Endothelial cell (in vitro differentiated cells): Measurements from ENCODE around the gene RHBDL1. TPM values are rescaled to one million over a fixed set of nuclear protein-coding genes. Genes with fewer than 3 reads are reported as not detected.

ENCODE experiments used
- DNase-seq: peaks from one replicate; pipeline ENCODE4 v3.0.0; 2021; ENCODE audit warnings: low spot score
- H3K27ac Mint-ChIP-seq: one replicate; pipeline ENCODE4 v1.8.0; 2021; ENCODE audit warnings: mixed read lengths, inconsistent platforms; ENCODE audit not compliant: unreplicated experiment
- H3K27me3 Mint-ChIP-seq: one replicate; pipeline ENCODE4 v1.8.0; 2021; ENCODE audit warnings: mild to moderate bottlenecking, moderate library complexity, mixed read lengths, inconsistent platforms; ENCODE audit not compliant: unreplicated experiment
- H3K36me3 Mint-ChIP-seq: one replicate; pipeline ENCODE4 v1.8.0; 2021; ENCODE audit warnings: mild to moderate bottlenecking, low read depth, mixed read lengths, inconsistent platforms; ENCODE audit not compliant: unreplicated experiment
- H3K4me1 Mint-ChIP-seq: one replicate; pipeline ENCODE4 v1.8.0; 2021; ENCODE audit warnings: mild to moderate bottlenecking, mixed read lengths, inconsistent platforms; ENCODE audit not compliant: unreplicated experiment
- H3K4me3 Mint-ChIP-seq: one replicate; pipeline ENCODE4 v1.8.0; 2021; ENCODE audit warnings: mild to moderate bottlenecking, mixed read lengths, inconsistent platforms; ENCODE audit not compliant: unreplicated experiment
- H3K9me3 Mint-ChIP-seq: one replicate; pipeline ENCODE4 v1.8.0; 2021; ENCODE audit warnings: mixed read lengths, inconsistent platforms; ENCODE audit not compliant: unreplicated experiment
- long read RNA-seq: library from polyadenylated mRNA; unstranded; transcript quantifications from one replicate; pipeline ENCODE4 v2.0.0, GENCODE V29; 2020; ENCODE audit not compliant: unreplicated experiment
- total RNA-seq: library from RNA; stranded (reverse); fragmentation: NEBNext Ultra II Directional; extraction: Animal tissue kit (Norgen Biotek cat#: 25700); gene quantifications from one replicate; pipeline ENCODE4 v1.2.1, GENCODE V29; 2021; ENCODE audit not compliant: unreplicated experiment
- TF ChIP-seq, protein P1 (sequence below): fragments of 200-600 bp; sonication (generic); IDR thresholded peaks from one replicate; pipeline ENCODE4 v1.5.0; 2021; ENCODE audit warnings: antibody characterized with exemption; ENCODE audit not compliant: unreplicated experiment

Gene RHBDL1
- 1.6 TPM for total RNA-seq
- long read RNA-seq, result 0 reads

DNA sequence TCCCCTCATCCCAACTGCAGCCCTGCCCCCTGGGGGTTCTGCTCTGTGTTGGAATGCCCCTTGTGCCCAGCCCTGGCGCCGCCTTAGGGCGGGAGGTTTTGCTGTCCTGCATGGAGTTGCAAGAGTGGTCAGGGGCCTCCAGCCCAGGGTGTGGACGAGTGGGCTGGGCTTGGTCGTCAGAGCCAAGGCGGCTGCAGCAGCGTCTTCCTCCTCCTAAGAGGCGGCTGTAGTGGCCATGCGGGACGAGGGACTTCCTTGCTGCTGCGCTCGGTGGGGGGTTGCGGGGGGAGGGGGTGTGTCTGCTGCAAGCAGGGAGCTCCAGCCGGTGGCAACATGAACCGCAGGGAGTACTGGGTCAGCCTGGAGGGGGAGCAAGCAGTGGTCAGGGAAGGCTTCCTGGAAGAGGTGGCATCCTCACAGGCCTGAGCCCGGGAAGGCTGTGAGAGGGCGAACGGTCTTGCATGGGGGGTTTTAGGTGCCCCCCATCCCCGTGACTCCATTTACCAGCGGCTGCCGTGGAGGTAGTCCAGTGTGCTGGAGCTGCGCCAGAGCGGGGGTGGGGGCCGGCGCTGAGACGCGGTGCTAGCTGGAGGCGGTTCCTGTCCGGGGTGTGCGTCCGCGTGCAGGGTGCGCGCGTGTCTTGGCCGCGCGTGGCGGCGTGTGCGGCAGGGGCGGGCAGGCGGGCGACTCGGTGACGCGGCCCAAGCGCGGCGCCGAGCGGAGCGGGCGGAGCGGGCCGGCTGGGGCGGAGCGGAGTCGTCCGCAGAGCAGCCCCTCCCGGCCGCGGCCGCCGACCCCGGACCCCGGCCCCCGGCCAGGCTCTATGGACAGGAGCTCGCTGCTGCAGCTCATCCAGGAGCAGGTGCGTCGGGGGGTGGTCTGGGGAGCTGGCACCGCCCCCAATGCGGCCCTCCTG lies at the start of gene RHBDL1:
Gene RHBDL1, plus strand, starts transcription at position 704 of the 916 bp plus-strand sequence. Its CDS starts 120 bp downstream, at position 824.
- DNase-seq, result no peak
- no peaks in the 10 kb centered on the region for H3K9me3 Mint-ChIP-seq
- H3K4me3 Mint-ChIP-seq, result no peak within 1 kb of the TSS
- peaks cover 14% of the 10 kb centered on the region for H3K27me3 Mint-ChIP-seq
- no peak within 1 kb of the TSS for H3K27ac Mint-ChIP-seq
- no peaks in the 10 kb centered on the region for H3K4me1 Mint-ChIP-seq
- TF ChIP-seq, protein P1, sequence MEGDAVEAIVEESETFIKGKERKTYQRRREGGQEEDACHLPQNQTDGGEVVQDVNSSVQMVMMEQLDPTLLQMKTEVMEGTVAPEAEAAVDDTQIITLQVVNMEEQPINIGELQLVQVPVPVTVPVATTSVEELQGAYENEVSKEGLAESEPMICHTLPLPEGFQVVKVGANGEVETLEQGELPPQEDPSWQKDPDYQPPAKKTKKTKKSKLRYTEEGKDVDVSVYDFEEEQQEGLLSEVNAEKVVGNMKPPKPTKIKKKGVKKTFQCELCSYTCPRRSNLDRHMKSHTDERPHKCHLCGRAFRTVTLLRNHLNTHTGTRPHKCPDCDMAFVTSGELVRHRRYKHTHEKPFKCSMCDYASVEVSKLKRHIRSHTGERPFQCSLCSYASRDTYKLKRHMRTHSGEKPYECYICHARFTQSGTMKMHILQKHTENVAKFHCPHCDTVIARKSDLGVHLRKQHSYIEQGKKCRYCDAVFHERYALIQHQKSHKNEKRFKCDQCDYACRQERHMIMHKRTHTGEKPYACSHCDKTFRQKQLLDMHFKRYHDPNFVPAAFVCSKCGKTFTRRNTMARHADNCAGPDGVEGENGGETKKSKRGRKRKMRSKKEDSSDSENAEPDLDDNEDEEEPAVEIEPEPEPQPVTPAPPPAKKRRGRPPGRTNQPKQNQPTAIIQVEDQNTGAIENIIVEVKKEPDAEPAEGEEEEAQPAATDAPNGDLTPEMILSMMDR, result no peak
- no peaks in the 10 kb centered on the region for H3K36me3 Mint-ChIP-seq

DNA sequence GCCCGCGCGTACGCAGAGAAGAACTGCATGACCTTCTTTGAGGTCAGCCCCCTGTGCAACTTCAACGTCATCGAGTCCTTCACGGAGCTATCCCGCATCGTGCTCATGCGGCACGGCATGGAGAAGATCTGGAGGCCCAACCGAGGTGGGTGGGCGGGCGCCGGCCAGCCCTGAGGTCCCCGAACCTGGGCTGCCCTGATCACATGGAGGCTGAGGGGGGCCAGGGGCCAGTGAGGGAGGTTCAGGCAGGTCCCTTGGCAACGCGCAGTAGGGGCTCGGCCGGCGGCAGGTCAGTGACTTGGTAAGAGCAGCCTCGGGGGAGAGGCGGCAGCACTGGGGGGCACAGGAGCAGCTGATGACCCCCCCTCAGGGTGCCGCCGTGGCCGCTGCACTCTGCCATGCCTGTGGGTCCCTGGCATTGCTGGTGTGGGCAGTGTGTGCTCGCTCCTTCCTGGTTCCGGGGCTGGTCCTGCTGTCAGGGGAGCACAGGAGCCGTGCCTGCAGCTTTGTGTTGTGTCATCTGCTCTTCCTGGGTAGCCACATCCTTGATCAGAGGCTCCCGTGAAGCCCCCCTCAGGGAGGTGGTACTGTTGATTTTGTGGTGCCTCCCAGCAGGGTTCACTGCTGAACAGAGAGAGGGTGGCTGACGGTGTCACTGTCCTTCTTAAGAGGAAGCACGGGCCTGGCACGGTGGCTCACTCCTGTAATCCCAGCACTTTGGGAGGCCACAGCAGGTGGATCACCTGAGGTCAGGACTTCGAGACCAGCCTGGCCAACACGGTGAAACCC lies 49.3 kb upstream of the RHBDL1 start:
- peaks cover 5% of the 10 kb centered on the region for H3K36me3 Mint-ChIP-seq
- H3K27ac Mint-ChIP-seq, result no peak overlapping the region

GRCh38 chr16:626787-627453 lies 48.6 kb upstream of the RHBDL1 start:
- Mint-ChIP-seq H3K36me3 (peaks cover 5% of the 10 kb centered on the region), H3K4me1 (no peaks in the 10 kb centered on the region), H3K27me3 (peaks cover 3% of the 10 kb centered on the region), H3K4me3 (no peak overlapping the region), H3K9me3 (no peaks in the 10 kb centered on the region), H3K27ac (no peak overlapping the region)
- TF ChIP-seq, protein P1, result no peak
- no peak for DNase-seq

More for the DNA sequence above, 49.3 kb upstream of the RHBDL1 start:
- peaks cover 5% of the 10 kb centered on the region for H3K27me3 Mint-ChIP-seq
- DNase-seq, result no peak
- no peak overlapping the region for H3K4me3 Mint-ChIP-seq
- TF ChIP-seq, protein P1, result no peak
- H3K4me1 Mint-ChIP-seq, result no peaks in the 10 kb centered on the region
- H3K9me3 Mint-ChIP-seq, result no peaks in the 10 kb centered on the region

- Mint-ChIP-seq H3K27ac (no peak overlapping the region), H3K27me3 (peaks cover 3% of the 10 kb centered on the region), H3K4me1 (no peaks in the 10 kb centered on the region), H3K4me3 (no peak overlapping the region), H3K9me3 (no peaks in the 10 kb centered on the region), H3K36me3 (peaks cover 5% of the 10 kb centered on the region)
- TF ChIP-seq, protein P1, result no peak
- no peak for DNase-seq
Measured at GRCh38 chr16:627454-628239, 47.8 kb upstream of the RHBDL1 start.
